IMR-90 (cell line): ENCODE results near the gene LRRC73.

ENCODE experiments used
- ELK1 ChIP-seq: fragments of 150-350 bp; IDR thresholded peaks from 2 replicates; pipeline ENCODE4 v1.6.1; 2016; ENCODE audit warnings: low read depth, mild to moderate bottlenecking, low read length, moderate library complexity, borderline replicate concordance
- POLR2A ChIP-seq: IDR thresholded peaks from 2 replicates; pipeline ENCODE4 v1.6.1; 2012; ENCODE audit warnings: mild to moderate bottlenecking, low read depth, low read length
- RCOR1 ChIP-seq: IDR thresholded peaks from 2 replicates; pipeline ENCODE4 v1.6.1; 2012; ENCODE audit warnings: mild to moderate bottlenecking, low read length, improper control_type of control experiment; ENCODE audit not compliant: insufficient replicate concordance

DNA sequence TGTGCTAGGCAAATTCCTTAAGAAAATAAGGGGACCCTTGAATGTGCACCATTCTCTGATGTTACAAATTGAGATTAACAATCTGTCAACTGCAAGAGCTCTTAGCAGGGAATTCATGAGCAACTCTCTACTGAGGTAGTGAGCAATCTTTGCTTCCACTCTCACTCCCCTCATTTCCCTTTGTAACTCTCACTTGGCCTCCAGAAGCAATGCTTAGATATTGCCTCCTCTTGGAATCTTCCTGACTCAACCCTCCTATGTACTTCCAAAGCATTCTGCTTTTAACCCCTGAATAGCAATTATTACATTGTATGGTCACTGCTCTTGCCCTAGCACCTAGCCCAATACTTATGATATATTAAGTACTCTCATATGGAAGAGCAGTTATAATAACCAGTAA lies 49.2 kb upstream of the LRRC73 start:
- TF ChIP-seq ELK1: no peak
- no peak for TF ChIP-seq RCOR1
- TF ChIP-seq POLR2A: no peak
